HG02588 (cell line): ENCODE data around the gene ELAVL1.

ENCODE experiments used
- ATAC-seq: cut with Tn5 transposase; IDR thresholded peaks from one replicate; pipeline ENCODE4 v1.9.1; 2021; ENCODE audit warnings: mild to moderate bottlenecking, moderate library complexity; ENCODE audit not compliant: unreplicated experiment

Gene ELAVL1

DNA sequence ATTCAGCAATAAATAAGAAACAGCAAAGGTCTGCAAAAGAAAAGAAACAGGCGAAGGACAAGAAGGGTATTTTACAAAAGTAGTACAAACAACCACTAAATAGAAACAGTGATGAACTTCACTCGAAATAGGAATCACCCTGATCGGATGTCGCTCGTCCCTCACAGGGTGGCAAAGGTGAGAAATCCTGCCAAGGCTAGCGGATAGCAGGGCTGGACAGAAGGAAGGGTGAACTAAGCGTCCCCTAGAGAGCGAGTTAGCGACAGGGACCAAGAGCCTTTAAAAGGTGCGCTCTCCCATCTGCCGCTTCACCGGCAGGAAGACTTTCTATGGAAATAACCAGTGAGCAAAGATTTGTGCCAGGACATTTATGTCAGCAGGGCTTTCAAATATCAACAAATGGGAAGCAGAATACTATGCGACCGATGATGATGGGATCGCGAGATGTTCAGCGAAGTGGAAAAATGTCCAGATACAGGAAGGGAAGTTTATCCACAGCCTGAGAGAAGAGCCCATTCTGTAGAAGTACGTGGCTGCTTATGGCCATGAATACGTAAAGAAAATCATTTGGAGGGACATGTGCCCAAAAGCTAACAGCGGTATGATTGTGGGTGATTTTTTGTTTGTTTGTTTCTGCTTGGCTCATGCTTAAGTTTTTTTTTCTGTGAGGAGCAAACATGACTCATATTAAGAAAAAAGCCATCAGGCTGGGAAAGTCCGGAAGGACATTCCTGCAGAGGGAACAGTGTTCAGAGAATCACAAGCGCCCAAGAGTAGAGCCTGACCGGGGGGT, 18.9 kb downstream of the ELAVL1 start:
- no peak for ATAC-seq

DNA sequence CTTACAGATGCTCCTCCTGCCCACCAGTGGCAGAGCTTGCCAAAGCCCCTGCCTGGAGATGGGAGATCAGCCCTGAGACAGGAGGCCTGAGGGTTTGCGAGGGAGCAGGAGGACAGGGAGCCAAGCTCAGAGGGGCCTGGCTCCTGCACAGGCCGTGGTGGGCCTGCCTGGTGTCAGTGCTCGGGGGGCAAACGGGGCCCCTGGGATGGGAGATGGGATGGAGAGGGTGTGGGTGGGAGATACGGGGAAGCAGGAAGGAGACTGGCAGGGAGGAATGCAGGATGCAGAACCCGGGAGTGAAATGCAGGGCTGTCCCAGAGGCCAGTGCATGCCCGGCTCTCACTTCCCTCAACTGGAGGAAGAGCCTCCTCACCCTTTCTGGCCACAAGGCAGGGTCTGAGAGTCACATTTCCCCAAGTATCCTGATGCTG, 19.9 kb downstream of the ELAVL1 start:
- ATAC-seq: no peak

DNA sequence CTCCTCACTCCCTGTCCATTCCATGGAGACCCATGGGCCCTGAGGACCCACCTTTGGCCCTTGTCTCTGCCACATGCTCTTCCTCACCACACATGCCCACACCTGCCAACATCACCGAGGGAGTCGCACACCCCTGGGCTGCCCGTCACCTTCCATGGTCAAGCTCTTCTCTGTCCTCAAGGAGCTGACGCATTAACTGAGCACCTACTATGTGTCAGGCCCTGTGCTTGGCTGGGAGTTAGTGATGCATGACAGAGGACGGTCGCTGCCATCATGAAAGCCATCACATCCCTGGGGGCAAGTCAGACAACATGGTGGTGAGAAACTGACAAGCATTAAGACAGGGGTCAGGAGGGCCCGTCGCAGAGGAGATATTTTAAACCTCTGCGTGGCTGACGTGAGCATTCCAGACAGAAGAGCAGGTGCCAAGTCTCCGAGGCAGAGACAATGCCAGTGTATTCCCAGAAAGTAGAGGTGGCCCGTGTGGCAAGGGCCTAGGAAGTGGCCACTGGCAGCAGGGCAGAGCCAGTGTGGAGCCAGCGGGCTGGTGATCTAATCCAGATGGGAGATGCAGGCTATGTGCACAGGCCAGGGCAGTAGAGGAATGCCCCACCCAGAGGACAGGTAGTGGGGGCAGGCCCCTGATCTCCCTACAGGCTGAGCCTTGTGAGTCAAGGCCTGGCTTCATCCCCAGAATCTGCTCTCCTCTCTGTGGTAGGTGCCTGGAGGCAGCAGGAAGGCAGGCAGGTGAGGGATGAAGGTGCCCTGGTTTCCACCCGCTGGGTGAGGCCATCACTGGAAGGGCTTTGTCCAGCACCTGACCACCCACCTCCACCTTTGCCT, 21.2 kb downstream of the ELAVL1 start:
- no peak for ATAC-seq

DNA sequence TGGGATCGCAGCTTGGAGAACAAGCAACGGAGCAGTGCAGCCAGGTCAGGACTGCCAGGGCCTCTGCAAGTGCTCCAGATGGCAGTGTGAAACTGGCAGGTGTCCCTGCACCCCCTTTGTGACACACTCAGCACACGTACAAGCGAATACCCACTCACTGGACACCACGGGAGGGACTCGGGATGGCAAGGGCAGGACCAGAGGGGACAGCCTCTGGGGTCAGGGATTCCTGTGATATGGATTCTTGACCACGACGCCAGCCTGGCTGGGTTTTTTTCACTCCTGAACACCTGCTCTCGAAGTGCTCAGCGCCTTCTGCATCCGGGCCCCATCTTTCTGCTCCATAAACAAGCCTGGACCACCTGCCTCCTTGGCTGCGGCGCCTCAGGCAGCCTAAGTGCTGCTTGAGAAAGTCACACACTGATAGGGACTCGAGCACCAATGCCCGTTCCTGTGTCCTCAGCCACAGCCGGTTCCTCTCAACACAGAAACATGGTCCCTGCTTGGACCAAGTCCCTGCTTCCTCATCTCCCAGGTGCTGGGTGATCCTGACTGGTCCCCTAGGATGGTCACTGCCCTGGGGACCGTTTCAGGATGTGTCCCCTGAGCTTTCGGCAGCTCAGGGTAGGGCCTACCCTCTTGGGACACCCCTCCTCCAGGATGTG, 22.0 kb downstream of the ELAVL1 start:
- no peak for ATAC-seq

DNA sequence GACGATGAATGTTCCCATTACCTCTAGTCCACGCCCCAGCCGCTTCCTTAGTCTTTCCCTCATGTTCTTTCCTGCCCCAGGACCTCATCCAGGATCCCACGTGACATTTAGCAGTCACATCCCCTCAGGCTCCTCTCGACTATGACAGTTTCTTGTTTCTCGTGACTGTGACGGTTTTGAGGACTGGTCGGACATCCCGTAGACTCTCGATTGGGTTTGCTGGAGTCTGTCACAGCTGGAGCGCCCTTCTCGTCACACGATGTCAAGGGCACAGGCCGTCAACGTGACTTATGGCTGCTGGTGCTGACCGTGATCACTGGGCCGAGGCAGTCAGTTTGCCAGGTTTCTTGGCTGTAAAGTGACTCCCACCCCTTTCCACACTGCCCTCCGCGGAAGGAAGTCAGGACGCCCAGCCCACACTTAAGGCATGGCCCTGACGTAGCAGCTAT, 22.8 kb downstream of the ELAVL1 start:
- ATAC-seq: no peak

DNA sequence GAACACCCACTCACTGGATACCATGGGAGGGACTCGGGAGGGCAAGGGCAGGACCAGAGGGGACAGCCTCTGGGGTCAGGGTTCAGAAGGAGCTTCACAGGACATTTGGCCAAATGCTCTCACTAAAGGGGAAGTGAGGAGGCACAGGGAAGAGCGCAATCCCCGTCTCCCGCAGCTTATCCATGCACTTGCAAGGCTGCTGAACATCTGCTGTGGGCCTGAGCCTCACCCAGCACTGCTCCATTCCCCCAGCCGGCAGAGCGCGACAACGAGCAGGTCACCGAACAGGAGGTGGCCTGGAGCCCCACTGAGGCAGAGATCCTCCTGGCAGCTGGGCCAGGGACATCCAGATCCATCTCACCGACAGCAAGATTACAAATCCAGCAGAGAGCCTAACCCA, 23.3 kb downstream of the ELAVL1 start:
- ATAC-seq: no peak

DNA sequence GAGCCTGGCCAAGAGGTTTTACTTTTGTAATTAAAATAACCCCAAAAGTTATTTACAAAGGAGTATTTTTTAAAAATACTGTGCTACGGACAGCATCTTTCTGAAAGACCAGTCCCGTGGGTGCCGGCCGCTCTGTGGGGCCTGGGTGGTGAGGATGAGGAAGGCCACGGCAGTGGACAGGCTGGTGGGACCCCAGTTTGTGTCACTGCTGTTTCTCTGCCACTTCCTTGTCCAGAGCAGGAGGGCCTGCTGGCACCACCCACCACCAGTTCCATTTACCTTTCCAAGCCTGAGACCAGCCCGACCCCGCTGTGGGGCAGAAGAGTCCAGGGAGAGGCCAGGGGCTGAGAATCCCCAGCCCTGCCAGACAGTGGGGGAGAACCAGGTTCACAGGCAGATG, 23.8 kb downstream of the ELAVL1 start:
- ATAC-seq: no peak

DNA sequence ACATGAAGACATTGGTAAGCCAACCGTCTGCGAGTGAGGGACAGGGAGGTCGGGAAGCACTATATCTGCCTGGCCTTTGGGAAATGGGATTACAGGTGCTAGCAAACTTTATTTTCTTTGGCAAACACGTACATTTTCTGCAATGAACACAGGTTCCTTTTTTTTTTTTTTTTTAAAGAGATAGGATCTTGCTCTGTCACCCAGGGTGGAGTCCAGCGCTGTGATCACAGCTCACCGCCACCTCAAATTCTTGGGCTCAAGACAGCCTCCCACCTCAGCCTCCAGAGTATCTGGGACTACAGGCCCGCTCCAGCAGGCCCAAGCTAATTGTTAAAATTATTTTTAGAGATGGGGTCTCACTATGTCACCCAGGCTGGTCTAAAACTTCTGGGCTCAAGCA, 24.2 kb downstream of the ELAVL1 start:
- no peak for ATAC-seq

DNA sequence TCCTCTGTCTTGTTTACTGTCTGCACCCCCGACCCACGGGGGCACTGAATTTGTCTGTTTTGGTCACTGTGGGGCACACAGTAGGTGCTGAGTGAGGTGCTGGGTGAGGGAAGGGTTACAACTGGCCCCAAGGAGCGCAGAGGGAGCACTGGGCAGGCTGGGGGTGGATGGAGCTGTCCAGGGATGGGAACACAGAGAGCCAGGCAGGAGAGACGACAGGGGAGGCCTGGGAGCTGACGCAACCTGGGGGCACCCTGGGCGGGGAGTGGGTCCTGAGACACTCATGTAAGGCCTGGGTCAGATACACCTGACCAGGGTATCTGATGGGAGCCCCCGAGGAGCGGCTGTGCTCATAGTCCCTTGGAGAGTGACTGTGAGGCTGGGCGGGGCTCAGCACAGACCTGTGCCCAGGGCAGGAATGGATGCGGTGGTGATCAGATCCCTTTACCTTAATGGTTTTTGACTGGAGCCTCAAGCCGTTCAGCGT, 24.8 kb downstream of the ELAVL1 start:
- no peak for ATAC-seq

DNA sequence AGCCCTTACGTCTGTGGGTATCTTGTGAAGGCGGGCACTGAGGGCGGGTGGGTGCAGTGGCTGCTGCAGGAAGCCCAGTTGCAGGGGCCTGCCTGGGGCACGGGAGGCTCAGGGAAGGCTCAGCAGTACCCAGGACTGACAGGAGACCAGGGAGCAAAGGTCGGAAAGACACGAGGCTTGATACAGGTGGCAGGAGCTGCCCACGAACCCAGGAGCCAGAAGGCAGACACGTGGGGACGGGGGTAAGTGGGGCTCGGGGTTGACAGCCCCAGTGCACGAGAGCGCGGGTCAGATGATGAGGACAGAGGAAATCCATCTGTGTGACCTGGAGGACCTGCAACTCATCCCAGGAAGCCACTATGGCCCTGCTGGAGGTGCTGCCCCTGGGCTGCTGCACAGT, 25.3 kb downstream of the ELAVL1 start:
- no peak for ATAC-seq

DNA sequence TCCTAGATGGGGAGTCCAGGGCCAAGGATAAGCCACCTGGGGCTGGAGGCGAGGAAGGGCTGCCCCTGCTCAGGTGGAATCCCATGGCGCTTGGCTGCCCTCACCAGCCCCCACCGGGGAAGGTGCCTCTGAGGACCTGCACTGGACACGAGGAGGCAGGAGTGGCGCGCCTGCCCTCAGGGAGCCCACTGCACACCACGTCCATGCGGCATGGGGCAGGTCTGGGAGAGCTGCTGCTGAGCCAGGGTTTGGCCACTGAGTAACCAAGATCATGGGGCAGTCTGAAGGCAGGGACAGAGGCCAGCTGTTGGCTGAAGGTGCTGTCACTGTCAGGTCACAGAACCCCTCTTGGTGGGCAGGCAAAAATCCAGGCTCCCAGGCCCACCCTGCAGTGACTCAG, 25.9 kb downstream of the ELAVL1 start:
- ATAC-seq: no peak

DNA sequence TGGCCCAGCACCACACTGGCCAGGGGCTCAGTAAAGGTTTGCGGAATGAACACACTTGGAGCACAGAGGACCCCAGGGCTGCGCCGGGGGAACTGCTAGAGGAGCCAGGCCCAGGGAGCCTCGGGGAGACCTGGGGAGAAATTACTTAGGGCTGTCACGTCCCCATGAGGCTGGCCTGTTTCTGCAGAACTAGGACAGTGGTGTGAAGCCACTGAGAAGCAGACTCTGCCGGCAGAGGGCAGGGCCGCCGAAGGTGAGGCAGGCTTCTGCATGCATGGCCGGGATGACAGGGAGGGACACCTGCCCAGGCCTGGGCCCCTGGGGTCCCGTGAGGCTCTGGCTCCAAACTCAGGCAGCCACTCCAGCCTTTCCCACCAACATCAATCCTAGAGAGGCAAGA, 26.4 kb downstream of the ELAVL1 start:
- ATAC-seq: no peak

DNA sequence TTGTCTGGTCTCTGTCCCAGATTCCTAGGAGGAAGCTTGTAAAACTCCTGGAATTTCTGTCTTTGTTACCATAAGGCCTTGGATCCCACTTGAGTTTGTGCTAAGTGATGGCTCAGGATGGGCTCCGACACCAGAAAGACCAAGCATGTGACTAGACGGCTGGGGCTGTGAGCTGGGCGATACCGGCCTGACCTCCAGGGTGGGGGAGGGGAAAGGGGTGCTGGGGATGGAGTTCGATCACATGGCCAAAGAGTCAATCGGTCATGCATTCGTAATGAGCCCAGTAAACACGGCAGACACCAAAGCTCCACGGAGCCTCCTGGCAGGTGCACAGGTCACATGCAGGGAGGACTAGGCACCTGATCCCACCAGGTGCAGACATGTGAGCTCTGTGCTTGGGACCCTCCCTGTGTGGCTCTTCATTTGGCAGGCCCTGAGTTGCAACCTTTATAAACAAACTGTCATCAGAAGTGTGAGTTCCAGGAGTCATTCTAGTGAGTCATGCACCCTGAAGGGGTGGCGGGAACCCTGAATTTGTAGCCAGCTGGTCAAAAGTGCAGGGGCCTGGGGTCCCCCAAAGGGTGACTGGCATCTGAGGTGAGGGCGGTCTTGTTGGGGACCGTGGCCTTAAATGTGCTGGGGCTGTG, 27.1 kb downstream of the ELAVL1 start:
- no peak for ATAC-seq

DNA sequence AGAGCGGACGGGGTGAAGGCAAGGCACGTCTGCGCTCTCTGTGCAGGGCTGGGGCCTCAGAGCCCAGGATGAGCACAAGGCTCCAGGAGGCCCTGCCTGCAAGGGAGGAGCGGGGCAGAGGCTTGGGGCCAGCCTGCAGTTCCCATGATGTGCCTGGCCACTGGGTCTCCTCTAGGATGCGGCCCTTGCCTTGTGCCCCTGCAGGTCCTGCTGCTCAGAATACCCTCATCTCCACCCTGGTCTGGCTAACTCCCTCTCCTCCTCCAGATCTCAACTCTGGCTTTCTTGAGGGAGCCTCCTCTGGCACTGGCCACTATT, 27.8 kb downstream of the ELAVL1 start:
- ATAC-seq: no peak

DNA sequence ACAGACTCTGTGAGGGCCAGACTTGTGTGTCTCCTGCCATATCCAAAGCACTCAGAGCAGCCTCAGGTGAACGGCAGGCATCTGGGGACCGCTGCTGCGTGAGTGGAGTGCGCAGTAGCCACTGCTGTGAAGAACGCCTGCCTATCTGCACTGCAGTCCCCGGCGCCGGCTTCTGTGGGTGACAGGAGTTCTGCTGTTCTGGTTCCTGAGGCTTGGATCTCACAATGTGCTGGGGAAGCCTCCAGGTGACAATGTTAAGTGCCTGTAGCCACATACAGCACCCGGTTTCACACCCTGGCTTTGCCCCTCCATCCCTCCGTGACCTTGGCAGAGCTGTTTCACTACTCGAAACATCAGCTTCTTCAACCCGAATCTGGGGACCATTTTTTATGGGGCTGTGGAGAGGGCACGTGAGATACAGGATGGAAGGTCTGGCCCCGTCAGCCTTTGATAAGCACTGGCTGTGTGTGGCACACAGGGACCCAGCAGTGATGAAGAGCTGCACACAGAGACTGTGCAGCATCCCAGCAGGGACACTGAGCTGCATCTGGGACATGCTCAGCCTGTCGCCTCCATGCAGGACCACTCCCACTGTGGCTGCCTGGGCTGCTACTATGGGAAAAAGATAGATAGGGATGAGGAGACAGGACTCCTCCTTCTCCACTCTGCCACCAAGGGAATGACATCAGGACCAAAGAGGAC, 28.3 kb downstream of the ELAVL1 start:
- no peak for ATAC-seq

DNA sequence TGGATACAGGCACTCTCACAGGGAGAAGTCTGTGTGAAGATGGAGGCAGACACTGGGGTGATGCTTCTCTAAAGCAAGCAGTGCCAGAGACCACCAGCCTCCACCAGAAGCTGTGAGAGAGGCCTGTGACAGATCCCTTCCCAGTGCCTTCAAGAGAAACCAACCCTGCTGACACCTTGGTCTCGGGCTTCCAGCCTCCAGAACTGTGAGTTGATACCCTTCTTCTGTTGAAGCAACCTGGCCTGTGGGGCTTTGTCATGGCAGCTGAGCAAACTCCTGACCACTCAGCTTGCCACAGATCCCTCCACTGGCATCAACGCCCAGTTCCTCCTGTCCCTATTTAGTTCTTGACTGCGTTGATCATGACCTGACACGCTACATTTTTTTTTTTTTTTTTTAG, 29.0 kb downstream of the ELAVL1 start:
- no peak for ATAC-seq

DNA sequence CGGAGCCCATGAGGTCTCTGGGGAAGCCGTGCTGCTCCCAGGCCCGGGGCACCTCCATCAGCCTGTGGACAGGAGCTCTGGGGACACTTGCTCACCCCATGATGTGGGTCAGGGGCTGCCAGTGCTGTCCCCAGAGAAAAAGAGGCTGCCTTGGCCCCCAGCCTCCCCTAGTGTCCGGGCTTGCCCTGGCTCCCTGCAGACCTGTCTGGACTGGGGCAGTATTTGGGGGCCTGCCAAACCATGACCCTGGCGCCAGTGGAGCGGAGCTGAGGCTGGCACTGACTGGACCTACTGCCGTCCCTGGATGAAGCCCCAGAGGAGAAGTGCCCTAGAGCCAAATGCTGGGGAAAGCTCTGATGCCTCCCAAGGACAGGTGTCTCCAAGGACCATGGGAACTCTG, 30.4 kb downstream of the ELAVL1 start:
- ATAC-seq: no peak

DNA sequence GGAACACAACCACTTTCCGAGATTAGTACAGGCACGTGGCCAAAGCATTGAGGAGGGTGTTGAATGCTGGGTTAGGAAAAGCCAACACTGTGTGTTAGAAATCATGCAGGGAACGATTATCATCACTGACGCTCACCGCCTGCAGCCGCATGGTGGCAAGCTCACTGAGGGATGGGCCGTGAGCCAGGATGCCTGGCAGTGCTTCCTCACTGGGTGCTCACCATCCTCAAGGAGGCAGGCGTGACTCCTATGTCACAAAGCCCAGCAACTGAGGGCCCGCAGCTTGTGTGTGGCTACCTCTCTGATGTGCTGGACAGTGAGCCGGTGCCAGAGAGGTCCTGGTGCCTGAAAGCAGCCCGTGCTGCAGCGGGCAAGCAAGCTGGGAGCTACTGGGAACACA, 31.6 kb downstream of the ELAVL1 start:
- ATAC-seq: no peak

DNA sequence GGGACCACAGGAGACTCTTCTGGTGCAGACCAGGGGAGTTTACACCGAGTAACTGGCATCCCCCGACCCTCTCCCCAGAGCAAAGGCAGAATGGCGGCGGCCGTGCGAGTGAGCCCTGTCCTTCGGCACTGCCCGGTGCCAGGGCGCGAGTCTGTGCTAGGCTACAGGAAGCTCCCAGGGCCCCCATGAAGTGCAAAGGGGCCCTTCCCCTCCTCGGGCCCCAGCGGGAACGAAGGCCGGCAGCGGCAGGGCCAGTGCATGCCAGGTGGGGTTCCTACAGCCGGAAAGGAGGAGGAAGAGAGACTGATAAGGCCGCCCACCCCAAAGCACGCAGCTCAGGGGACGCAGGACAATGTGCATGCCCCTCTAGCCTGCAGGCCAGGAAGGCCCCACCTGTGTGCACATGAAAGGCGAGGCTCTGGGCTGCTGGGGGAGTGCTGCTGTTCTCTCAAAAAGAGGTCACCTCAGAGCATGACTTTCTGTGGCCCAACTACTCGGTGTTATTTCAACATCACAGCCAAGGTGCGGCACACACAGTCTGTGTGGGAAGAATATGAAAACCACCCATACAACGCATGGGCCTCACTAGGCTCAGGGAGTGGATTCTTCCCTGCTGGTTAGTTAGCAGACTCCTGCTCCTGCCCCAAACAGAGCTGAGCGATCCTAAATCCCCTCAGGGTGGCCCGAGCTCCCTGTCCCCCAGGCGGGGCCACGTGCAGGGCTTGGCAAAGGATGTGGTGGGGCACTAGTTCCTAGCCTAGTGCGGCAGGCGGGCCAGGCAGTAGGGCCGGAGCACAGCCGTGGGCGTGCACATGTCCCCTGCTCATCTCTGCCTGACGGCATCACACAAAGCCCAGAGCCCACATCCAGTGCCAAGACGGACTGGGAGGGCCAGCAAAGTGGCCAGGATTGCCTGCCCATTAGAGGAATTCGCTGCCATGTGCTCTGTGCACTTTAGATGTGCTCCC, 33.6 kb downstream of the ELAVL1 start:
- ATAC-seq: no peak
